ENCODE results near the gene ZNF132.
"Not testable (repeated sequence)": the region's sequence is repeated elsewhere in the genome, so short reads cannot be mapped to it uniquely, and the experiment has no call there.

ZNF132 gene

DNA sequence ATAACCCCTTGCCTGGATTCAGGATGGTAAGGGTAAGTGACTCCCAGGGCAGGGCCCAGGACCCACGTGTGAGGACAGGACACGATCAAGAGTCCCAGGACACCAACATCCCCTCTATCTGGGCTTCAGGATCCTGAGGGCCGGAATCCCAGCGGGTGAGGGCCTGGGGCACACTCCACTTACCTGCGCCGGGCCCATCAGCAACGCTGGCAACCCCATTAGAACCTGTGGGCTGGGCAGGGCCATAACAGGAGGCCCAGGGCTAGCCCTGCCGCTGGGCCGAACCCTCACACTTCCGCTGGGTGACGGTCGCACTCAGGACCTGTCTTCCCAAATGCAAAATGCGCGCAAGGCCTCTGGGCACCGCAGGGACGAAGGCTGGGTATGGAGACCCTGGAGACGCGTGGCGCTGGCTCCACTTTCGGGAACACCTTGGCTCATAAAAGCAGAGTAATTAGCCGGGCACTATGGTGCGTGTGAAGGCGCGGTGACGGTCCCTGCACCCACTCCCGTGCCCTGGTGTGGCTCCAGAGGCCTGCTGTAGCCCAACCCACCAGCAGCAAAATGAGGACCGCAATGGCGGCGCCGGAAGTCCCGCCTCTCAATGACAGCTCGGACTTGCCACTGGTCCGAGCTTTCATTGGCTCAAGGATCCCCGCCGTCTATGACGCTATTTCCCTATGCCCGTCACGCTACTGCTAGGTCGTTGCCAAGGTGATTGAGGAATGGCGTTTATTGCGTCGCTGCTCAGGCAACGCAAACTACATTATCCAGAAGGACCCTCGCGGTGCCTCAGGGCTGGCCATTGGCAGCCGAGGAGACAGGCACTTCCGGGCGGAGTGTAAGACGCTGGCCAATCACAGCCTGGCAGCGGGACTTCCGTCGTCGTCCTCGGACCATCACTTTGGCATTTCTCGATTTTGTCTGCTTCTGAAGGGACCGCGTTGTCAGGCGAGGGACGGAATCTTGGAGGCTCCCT is at the start of gene ZNF132:
TSS of gene ZNF132 (minus strand) at position 578 of the 979 bp plus-strand sequence. CDS start at position 246, 332 bp downstream.
- peak; percentile 90 for DNase-seq (ENCODE audit: low read depth)

DNA sequence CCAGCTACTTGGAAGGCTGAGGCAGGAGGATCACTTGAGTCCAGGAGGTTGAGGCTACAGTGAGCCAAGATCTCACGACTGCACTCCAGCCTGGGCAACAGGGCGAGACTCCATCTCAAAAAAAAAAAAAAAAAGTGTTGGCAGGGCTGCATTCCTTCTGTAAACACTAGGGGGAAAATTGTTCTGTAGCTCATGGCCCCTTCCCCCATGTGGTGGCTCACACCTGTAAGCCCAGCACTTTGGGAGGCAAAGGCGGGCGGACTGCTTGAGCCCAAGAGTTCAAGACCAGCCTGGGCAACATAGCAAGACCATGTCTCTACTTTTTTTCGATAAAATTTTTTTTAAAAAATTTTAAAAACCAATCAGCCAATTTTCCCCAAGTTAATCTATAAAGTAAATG is 44.4 kb upstream of the ZNF132 start:
- DNase-seq (ENCODE audit: low read depth): not testable (repeated sequence)

DNA sequence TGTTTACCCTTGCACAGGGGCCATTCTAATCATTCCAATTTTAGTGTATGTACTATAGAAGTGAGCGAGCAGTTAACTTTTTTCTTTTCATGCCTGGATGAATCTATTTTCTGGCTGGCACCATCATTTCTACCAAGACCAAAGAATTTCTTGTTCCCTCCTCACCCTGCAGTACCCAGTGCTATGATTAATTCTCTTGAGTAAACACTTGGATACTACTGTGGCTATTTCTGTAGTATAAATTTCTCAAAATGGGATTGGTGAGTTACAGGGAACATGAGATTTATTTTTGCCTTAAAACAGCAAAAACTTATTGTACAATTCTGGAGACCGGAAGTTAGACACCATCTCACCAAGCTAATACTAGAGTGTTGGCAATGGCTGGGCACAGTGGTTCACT is 43.8 kb upstream of the ZNF132 start:
- no peak for DNase-seq (ENCODE audit: low read depth)

DNA sequence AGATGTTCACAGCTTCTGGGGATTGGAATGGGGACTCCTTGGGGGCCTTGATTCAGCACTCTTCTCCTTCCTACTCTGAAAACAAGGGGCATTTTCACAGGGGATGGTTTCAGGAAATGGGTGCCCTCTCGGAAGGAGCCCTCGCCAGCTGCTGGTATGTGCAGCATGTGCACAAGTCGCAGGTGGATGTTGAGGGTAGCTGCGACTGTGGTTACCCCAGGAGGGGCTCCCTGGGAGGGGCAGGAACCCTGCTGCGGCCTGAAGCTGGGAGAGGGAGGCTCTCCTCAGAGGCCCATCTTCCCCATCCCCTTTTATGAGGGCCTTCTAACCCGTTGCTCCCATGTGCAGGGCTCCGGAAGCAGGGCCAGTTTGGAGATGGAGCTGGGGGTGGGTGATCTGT is 42.4 kb upstream of the ZNF132 start:
- no peak for DNase-seq (ENCODE audit: low read depth)

DNA sequence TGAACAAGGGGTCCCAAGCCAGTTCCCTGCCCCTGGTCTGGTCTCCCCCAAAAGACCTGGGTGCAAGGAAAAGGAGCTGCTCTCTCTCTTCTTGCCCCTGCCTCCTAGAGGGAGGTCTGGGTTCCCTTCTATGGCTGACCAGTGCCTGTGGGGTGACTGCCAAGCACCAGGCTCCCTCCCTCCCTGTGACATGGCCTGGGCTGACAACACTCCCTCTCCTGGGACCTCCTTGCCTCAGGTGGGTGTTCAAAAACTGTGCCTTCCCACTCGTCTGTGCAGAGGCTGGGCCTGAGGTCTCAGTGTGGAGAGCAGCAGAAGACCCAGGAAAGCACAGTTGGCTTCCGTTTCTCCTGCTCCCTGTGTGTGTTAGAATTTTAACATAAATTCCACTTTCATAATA is 40.9 kb upstream of the ZNF132 start:
- DNase-seq (ENCODE audit: low read depth): no peak

DNA sequence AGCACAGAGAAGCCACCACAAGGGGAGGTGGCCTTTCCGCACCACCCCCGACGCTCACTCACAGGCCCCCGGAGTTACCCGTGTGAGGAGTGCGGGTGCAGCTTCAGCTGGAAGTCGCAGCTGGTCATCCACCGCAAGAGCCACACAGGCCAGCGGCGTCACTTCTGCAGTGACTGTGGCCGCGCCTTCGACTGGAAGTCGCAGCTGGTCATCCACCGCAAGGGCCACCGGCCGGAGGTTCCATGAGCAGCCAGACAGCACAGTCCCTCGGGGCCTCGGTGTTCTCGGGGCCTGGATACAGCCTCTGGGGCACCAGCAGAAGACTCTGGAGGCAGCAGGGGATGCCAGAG is 40.5 kb upstream of the ZNF132 start:
- no peak for DNase-seq (ENCODE audit: low read depth)

DNA sequence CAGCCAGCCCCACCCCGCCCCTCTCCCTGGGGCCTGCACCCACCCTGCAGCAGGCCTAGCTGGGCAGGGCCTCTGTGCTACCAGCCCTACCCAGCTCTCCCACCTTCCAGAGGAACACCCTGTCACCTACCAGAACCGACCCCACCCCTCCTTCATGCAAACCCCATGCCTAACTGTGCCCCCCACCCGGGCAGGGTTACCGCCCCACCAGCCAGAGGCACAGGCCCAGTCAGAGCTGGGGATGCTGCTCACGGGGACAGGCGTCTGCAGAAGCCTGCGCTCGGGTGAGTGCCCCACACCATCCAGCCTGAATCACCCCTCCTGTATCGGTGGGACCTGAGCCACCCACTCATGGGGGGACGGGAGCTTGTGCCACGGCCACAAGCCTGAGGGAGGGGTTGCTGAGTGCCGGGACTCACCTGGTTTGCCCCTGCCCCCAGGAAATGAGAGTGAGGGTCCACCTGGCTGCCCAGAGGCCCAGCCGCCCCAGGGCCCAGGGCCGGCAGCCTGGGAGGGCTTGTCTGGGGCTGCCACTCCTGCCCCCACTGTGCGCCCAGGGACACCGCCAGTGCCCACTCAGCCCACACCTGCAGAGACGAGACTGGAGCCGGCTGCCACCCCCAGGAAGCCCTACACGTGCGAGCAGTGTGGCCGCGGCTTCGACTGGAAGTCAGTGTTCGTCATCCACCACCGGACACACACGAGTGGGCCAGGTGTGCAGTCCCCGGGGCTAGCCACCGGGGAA is 40.0 kb upstream of the ZNF132 start:
- no peak for DNase-seq (ENCODE audit: low read depth)

DNA sequence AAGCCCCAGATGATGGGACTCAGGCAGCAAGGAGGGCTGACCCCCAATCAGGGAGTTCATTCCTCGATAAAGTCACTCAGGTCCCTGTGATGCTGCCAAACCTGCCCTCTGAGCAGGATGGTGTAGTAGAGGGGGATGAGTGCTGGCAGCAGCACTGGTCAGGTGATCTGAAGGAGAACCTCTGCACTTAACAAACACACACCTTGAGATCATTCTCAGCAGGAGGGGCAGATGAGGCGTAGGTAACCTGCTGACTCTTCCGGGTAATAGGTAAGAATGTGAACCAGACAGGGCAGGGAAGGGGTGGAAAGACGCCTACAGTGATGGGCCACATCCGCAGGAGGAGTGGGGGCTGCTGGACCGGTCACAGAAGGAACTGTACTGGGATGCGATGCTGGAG is 39.4 kb upstream of the ZNF132 start:
- no peak for DNase-seq (ENCODE audit: low read depth)

DNA sequence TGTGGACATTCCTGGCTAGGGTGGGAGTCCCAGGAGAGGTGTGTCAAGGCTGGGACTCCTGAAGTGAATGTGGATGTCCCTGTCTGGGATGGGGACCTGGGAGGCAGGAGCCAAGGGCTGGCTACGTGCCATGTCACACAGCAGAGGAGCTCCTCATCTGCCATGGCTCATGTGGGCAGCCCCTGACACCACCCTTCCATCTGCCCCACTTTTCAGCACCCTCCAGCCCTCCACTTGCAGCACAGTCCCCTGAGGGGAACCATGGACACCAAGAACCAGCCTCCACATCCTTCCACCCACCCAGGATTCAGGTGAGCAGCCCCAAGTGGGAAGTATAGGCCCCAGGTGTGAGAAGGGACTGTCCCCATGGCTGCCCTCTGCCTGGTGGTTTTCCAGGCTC is 37.9 kb upstream of the ZNF132 start:
- DNase-seq (ENCODE audit: low read depth): no peak

DNA sequence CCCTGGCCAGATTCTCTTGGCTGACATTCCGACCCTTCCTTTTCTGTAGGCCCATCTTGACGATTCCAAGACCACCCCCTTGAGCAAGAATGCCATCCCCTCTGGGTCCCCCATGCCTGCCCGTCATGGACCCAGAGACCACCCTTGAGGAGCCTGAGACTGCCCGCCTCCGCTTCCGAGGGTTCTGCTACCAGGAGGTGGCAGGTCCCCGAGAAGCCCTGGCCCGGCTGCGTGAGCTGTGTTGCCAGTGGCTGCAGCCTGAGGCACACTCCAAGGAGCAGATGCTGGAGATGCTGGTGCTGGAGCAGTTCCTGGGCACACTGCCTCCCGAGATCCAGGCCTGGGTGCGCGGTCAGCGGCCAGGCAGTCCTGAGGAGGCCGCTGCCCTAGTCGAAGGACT is 37.2 kb upstream of the ZNF132 start:
- DNase-seq (ENCODE audit: low read depth): no peak

DNA sequence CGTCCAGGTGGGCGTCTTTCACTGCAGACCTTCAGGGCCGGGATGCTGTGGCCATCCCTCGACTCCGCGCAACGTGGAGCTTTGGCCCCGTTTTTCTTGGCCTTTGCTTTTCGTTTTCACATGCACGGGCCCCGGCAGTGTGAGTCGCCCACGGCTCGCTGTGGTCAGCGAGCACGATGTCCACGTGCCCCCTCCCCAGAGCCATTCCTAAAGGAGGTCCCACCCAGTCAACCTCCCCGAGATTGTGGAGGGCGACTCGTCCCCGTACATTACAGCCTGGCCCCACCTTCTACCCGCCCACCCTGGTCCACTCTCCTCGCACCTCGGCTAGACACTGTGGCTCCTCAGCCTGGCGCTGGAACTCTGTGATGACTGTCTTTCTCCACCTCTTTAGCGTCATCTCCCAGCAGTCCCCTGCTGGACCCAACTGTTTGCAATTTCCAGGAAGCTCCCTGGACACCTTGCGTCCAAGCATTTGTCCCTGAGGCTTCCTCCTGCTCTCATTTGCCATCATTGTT is 36.6 kb upstream of the ZNF132 start:
- no peak for DNase-seq (ENCODE audit: low read depth)

DNA sequence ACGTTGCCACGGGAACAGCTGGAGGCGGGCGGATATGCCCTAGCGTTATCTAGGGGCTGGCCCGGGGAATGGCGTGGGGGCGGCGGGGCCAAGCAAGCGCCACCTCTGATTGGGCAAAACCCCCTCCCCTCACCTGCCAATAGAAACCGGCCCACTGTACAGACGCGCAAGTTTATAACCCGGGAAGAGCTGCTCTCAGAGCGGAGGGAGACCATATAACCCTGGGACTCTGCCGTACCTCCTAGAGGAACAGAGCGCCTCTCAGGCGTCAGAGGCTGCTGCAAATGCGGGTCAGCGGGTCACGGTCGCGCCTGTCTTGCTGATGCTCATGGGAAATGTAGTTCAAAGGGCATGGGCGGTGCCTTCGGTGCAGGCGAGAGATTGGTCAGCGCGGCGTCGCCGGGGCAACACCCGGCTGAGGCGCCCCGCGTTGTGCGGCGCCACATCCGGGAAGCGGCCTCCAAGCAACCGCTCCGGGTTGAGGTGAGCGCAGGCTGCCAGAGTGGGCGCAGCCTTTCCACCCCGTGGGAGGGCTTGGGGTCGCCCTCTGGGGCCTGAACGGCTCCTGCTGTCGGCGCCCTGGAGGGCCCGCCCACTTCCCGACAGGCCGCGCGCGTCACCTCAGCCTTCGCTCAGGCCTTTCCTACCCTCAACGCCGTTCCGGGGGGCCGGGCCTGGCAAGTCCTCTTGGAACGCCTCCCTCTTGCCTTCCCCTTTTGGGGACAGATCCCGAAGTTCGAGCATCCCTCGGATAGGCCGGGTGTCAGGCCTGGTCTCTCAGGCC is 36.0 kb upstream of the ZNF132 start, which contains the start of gene ZNF446:
TSS of gene ZNF446 (plus strand) at position 639 of the 784 bp plus-strand sequence. CDS start 867 bp downstream, outside the sequence.
- peak; percentile 91 for DNase-seq (ENCODE audit: low read depth)

DNA sequence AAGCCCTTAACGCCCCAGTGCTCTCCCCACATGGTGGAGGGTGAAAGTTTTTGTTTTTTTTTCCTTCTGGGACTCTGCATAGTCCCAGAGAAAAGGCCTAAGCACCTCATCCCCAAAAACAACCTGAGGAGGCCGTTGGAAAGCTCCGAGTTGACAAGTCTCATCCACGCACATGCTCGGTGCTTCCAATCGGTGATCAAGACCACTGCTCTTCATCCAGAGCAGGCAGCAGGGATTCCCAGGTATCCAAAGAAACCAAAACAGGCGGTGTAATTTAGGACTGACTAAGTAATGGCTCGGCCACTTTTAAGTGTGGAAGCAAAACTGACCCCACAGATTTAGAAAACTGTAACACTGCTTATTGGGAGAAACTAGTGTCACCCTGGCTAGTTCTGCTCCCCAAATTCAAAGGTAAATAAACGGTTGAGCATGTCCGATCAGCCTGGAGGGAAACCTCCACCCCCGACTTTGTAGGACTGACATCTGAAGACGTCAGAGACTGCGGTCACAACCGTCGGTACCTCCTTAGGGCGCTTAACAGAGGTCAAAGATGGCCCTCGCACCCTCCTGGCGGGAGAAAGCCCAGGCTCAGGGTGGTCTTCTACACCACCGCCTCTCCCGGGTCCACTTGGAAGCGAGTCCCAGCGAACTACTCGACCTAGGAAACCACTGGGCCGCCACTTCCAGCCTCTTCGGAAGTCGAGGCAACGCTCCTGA is 35.2 kb upstream of the ZNF132 start:
- no peak for DNase-seq (ENCODE audit: low read depth)

DNA sequence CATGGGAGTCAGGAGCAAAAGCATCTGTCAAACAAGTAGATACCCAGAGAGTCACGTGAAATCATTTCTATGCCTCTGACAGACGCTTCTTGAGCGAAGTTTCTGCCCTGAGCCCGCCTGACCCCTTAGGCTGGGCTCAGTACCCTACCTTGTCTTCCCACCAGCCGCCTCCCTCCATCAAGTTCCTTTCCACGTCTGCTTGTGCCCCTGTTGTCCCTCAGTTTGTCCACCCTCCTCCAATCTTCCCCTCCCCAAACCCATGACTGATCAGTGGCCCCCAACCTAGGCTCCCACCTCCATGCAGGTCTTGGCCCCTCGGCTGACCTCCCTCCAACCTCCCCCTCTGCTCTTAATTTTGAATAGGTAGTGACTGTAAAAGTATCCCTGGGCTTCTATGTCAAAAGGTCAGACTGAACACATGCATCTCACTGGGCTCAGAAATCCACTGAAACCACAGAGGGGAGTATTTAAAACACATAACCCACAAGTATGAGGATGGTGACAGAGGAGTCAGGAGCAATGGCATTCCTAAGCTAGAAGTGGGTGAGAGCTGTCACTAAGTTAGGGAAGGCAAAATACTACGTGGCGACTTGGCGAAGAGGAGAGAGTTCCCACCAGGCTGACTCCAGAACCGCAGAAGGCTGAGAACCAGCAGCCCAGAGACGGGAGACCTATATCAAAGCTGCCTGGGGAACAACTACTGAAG is 34.5 kb upstream of the ZNF132 start:
- DNase-seq (ENCODE audit: low read depth): no peak

DNA sequence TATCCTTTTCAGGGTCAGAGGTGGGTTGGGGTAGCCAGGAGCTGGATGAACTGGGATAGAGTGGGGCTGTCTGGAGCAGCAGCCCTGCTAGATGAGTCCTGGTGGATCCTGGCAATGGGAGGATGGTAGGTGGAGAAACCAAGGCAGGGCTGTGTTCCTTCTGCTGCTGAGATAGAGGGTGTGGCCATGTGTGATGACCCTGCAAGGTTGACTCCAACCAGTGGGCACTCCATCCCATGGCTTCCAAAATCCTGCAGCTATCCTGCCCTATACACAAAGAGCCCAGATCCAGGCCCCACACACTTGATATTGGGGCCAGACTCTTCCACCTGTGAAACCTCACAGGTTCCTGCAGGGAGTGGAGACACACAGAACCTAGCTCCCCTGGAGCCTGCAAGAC is 33.8 kb upstream of the ZNF132 start:
- no peak for DNase-seq (ENCODE audit: low read depth)

DNA sequence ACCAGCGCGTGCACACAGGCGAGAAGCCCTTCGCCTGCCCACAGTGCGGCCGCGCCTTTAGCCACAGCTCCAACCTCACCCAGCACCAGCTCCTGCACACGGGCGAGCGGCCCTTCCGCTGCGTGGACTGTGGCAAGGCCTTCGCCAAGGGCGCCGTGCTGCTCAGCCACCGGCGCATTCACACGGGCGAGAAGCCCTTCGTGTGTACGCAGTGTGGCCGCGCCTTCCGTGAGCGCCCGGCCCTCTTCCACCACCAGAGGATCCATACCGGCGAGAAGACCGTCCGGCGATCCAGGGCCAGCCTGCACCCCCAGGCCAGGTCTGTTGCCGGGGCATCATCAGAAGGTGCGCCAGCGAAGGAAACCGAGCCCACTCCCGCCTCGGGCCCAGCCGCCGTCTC is 31.8 kb upstream of the ZNF132 start:
- DNase-seq (ENCODE audit: low read depth): no peak

DNA sequence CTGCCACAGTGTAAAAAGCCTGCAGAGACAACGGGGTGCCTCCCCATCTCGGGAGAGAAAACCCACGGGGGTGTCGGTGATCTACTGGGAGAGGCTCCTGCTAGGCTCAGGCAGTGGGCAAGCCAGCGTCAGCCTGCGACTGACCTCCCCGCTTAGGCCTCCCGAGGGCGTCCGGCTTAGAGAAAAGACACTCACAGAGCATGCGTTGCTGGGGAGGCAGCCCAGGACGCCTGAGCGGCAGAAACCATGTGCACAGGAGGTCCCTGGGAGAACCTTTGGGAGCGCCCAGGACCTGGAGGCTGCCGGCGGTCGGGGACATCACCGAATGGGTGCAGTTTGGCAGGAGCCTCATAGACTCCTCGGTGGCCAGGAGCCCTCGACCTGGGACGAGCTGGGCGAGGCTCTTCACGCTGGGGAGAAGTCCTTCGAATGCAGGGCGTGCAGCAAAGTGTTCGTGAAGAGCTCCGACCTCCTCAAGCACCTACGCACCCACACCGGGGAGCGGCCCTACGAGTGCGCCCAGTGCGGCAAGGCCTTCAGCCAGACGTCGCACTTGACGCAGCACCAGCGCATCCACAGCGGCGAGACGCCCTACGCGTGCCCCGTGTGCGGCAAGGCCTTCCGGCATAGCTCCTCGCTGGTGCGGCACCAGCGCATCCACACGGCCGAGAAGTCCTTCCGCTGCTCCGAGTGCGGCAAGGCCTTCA is 31.0 kb upstream of the ZNF132 start:
- not testable (repeated sequence) for DNase-seq (ENCODE audit: low read depth)

DNA sequence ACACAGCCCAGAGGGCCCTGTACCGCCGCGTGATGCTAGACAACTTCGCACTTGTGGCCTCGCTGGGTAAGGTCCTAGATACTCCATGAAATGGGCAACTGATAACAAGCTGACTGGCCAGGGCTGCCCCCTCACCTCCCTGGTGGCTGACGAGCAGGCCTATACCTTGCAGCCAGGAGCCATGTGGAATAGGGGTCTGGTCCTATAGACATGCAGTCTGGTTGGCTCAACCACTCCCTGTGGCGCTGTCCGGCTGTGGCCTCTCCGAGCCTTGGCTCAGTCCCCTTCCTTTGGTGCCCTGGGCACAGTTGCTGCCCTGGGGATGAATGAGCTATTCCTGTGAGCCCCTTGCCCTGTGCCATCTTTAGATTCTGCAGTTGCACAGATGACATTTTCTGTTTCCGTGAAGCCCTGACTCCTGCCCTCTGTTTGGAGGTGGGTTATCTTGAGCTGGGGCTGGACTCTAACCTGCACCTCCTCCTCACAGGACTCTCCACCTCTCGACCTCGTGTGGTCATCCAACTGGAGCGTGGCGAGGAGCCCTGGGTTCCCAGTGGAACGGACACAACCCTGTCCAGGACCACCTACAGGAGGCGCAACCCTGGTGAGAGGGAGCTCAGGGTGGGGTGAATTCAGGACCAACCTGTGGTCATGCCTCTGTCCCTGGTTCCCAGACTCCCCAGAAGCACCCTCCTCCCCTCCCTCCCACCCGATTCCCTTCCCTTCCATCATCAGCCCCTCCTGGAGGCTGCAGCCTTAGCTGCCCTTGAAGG is 29.5 kb upstream of the ZNF132 start:
- DNase-seq (ENCODE audit: low read depth): no peak

DNA sequence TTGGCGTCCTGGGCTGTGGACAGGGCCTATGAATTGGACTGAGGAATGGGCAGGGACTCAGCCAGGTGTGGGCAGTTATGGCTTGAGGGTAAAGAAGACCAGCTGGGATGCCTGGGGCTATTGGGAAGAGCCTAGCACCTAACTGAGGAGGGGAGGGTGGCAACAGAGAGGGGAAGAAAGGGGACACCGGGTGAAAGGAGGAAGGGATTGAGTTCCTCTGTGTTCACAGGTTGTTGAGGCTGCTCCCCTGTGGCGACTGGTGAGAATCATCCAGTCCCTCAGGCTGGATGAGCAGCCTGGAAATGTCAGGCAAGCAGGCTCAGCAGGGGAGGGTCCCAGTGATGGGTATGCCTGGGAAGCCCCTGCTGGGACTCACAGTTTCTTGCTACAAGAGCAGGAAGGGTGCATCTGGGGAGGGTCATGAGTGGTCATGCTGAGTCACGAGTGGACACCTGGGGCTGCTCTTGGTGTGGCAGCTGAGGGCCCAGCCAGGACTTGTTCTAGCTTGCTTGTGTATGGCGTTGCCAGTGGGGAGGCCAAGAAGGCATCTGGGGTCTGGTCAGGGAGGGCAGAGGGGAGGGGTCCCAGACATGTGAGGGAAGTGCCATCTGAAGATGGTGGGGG is 28.4 kb upstream of the ZNF132 start:
- DNase-seq (ENCODE audit: low read depth): no peak
